ENCODE data around the gene CFL1.
"Not testable (repeated sequence)": the region's sequence is repeated elsewhere in the genome, so short reads cannot be mapped to it uniquely, and the experiment has no call there.

Gene CFL1

DNA sequence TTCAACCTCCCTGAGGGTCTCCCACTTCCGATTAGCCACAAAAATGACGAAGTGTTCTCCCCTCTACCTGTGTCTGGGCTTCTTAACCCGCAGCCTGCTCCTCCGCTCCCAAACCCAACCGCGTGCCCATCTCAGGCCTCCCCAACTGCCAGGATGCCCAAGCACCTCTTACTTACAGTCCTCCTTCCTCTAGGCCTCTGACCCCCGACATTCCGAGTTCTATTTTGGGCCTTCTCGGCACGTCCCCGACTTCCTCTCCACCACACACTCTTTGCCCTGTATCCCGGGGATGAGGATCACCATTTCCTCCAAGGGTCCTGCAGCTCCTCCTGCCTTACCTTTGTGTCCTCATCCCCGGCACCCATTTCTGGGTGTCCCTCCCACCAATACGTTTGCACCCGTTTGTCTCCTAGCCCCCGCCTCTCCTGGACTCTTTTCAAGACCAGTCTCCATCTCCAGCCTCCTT lies 1.9 kb upstream of the CFL1 start:
- DNase-seq (ENCODE audit: low read depth in 2 of 2, low spot score in 1 of 2) = no peak

GRCh38 chr11:65859095-65859811 lies 1.3 kb upstream of the CFL1 start:
- peak; percentile 92 to 99 for DNase-seq (ENCODE audit: low read depth in 2 of 2, low spot score in 1 of 2)

GRCh38 chr11:65858681-65859087 lies 704 bp upstream of the CFL1 start:
- DNase-seq (ENCODE audit: low read depth in 2 of 2, low spot score in 1 of 2) = no peak

DNA sequence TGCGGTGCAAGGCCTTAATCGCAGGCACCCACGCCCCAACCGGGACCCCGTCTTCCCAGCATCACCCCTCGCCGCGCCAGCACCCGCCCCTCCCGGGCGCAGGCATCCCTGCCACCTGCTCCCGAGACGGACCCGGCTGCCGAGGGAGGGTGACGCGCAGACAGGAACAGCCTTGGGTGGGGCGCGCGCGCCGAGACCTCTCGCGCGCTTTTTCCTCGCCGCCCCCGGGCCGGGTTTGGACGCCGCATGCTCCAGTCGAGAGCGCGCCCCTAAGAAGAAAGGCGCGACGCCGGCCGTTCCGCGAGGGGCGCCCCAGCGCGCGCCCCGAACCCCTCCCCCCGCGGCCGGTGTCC lies 504 bp downstream of the CFL1 start:
- DNase-seq (ENCODE audit: low read depth in 2 of 2, low spot score in 1 of 2) = peak in 1 of 2 donors; percentile 26

- DNase-seq (ENCODE audit: low read depth in 2 of 2, low spot score in 1 of 2) = peak; percentile 65 to 72
Observed at GRCh38 chr11:65856689-65857499, 1.1 kb downstream of the CFL1 start.

GRCh38 chr11:65855927-65856363 lies 2.0 kb downstream of the CFL1 start:
- DNase-seq (ENCODE audit: low read depth in 2 of 2, low spot score in 1 of 2) = no peak

GRCh38 chr11:65854852-65855837 lies 2.8 kb downstream of the CFL1 start:
- DNase-seq (ENCODE audit: low read depth in 2 of 2, low spot score in 1 of 2) = no peak

GRCh38 chr11:65854161-65854592 lies 3.8 kb downstream of the CFL1 start:
- no peak for DNase-seq (ENCODE audit: low read depth in 2 of 2, low spot score in 1 of 2)

DNA sequence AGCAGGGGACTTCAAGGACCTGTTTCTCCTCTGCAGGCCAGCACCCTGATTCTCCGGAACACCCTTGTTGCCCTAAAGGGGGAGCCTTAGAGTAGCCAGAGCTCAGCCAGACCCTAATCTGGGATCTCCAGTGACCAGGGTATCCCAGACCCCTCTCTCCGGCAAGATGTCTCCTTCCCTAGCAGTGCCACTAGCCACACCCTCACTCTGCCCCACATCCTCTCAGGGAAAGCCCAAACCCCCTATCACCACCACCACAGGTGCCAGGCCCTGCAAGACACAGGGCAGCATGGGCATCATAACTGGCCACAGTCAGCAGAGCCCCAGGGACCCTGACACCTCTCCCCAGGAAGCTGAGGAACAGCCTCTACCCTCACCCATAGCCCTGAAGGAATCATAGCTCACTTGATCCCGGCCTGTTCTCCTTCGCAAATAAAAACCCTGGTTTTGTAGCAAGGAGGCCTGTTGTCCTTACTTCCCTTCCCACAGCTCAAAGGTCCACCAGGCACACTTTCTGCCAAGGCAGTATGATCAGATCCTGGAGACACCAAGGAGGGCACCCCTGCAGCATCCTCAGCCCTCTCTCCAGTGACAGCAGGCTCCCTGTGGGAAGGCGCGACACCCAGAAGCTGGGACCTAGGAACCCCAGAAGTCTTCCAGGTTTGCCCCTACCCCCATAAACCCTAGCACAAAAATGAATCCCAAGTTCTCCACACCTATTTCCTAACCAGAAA lies 4.6 kb downstream of the CFL1 start:
- no peak for DNase-seq (ENCODE audit: low read depth in 2 of 2, low spot score in 1 of 2)

DNA sequence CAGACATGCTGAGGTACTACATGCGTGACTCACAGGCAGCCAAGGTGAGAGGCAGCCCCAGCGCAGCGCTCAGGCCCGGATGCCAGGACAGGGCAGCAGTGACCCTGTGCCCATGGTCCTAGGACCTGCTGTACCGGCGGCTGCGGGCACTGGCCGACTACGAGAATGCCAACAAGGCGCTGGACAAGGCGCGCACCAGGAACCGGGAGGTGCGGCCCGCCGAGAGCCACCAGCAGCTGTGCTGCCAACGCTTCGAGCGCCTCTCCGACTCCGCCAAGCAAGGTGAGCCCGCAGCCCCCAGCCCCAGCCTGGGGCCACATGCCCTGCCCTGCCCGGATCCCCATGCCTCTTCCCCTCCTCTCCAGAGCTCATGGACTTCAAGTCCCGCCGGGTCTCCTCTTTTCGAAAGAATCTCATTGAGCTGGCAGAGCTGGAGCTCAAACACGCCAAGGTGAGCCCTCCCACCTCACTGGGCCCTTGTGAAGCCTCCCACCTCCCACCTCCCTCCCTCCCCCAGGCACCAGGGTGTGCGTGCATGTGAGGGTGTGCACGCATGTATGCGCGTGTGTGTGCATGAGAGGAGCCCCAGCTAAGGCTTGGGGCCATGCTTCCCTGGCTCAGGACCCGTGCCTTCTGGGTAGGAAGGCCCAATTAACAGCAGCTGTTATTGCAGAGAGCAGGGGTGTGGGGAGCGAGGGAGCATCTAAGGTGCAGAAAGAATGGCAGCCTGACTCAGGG lies 5.3 kb downstream of the CFL1 start:
- DNase-seq (ENCODE audit: low read depth in 2 of 2, low spot score in 1 of 2) = no peak

- no peak for DNase-seq (ENCODE audit: low read depth in 2 of 2, low spot score in 1 of 2)
Observed at GRCh38 chr11:65851811-65852507, 6.0 kb downstream of the CFL1 start.

DNA sequence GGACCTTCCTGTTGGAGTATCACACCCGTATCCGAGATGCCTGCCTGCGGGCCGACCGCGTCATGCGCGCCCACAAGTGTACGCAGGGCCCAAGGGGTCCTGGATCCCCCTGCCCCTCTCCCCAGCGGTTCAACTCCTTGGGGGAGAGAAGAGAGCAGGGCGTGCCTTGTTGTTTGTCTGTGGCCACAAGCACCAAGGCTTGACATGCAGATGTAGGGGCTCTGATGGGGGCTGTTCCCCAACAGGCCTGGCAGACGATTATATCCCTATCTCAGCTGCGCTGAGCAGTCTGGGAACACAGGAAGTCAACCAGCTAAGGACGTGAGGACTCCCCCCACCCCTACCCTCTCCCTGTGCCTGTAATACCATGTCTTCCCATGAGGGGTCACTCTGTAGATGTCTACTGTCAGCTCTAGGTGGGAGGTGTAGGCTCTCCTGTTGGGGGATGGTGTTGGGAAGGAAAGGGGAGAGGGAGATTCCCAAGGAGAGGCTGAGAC lies 6.8 kb downstream of the CFL1 start:
- DNase-seq (ENCODE audit: low read depth in 2 of 2, low spot score in 1 of 2) = no peak

DNA sequence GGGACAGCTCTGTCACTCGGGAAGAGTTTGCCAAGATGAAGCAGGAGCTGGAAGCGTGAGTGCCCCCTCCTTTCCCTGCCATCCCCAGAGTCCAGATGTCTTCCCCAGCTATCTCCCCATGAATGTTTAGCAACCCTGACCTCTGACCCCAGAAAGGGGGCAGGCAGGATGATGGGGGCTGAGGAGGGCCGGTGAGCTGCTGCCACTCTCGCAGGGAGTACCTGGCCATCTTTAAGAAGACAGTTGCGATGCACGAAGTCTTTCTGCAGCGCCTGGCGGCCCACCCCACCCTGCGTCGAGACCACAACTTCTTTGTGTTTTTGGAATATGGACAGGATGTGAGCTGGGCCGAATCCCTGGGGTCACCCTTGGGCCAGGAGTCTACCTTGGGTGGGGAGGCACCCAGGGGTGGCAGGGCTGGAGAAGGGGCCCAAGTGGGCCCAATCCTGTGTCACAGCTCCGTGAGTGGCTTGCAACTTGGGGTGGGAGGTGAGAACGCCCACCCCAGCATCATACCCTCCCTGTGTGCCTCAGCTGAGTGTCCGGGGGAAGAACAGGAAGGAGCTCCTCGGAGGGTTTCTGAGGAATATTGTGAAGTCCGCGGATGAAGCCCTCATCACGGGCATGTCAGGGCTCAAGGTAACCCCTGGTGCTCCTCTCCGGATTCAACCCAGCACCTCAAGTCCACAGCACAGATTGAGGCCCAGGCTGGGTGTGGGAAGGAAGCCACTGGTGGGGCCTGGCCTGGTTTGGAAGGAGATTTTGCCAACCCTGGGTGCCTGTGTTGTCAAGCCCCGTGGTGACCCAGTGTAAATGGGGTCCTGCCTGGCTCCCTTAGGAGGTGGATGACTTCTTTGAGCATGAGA lies 7.5 kb downstream of the CFL1 start:
- DNase-seq (ENCODE audit: low read depth in 2 of 2, low spot score in 1 of 2) = no peak

GRCh38 chr11:65849771-65850216 lies 8.2 kb downstream of the CFL1 start:
- no peak for DNase-seq (ENCODE audit: low read depth in 2 of 2, low spot score in 1 of 2)

DNA sequence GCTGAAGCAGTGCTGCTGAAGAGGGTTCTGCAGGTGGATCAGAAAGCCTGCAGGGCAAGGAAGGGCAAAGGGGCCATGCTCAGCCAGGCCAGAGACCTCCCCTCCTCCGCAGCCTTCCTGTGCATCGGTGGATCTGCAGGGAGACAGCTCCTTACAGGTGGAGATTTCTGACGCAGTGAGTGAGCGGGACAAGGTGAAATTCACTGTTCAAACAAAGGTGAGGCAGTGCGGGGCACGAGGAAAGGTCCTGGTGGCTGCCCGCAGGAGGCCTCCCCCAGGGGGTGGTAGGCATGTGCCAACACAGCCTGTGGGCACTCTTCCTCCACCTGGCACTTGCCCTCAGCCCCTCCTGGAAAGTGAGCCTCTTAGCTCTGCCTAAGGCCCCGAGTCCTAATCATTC lies 8.6 kb downstream of the CFL1 start:
- no peak for DNase-seq (ENCODE audit: low read depth in 2 of 2, low spot score in 1 of 2)

DNA sequence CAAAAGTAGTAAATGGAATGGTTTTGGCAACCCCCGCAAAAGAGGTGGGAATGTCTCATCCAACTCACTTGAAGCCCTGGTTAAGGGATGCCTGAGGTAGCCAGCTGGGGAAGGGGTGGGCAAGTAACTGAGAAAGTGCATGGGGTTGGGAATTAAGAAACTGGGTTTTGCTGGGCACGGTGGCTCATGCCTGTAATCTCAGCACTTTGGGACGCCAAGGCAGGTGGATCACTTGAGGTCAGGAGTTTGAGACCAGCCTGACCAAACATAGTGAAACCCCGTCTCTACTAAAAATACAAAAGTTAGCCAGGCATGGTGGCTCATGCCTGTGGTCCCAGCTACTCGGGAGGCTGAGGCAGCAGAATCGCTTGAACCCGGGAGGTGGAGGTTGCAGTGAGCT lies 9.3 kb downstream of the CFL1 start:
- DNase-seq (ENCODE audit: low read depth in 2 of 2, low spot score in 1 of 2) = not testable (repeated sequence)

GRCh38 chr11:65847746-65848145 lies 10.2 kb downstream of the CFL1 start:
- DNase-seq (ENCODE audit: low read depth in 2 of 2, low spot score in 1 of 2) = no peak

Measured in stimulated activated CD8-positive, alpha-beta memory T cell treated with anti-CD3 and anti-CD28 coated beads, Interleukin-4, amount 100 ng/mL, for 4 hours (primary cell).